ENCODE results near the gene CSNK2A3. TPM values are rescaled to one million over a fixed set of nuclear protein-coding genes. Genes with fewer than 3 reads are reported as not detected.

Gene CSNK2A3
- total and polyA plus RNA-seq, 3 donors from 2014 or later = 1.5 to 4.0 (median 3.9) TPM

GRCh38 chr11:11311169-11311568 is 41.9 kb downstream of the CSNK2A3 start:
- Histone ChIP-seq H3K27ac (no peak overlapping the region), H3K36me3 (ENCODE audit: low read depth, missing control alignments) (no peaks in the 10 kb centered on the region), H3K9me3 (no peaks in the 10 kb centered on the region), H3K4me3 (no peak overlapping the region), H3K4me1 (peaks cover 17% of the 10 kb centered on the region), H3K27me3 (no peaks in the 10 kb centered on the region)
- no peak for DNase-seq
- TF ChIP-seq CTCF (IDR thresholded peaks at IDR 0.05) = no peak
- TF ChIP-seq POLR2A (IDR thresholded peaks at IDR 0.05) = no peak
- intact Hi-C loops (cut with DNase I; ENCODE audit: low total_unique reads) = no loop called here
- WGBS, 2 donors = 64 to 80% methylated on average over 3 of the region's 3 CpGs

GRCh38 chr11:11309906-11310305 is 43.1 kb downstream of the CSNK2A3 start:
- H3K36me3 ChIP-seq (ENCODE audit: low read depth, missing control alignments) = no peaks in the 10 kb centered on the region
- DNase-seq = no peak
- H3K4me1 ChIP-seq = peaks cover 19% of the 10 kb centered on the region
- 81 to 97% methylated on average over 2 of the region's 2 CpGs for WGBS, 2 donors
- H3K9me3 ChIP-seq = no peaks in the 10 kb centered on the region
- H3K27me3 ChIP-seq = no peaks in the 10 kb centered on the region
- intact Hi-C loops (cut with DNase I; ENCODE audit: low total_unique reads) = no loop called here
- H3K4me3 ChIP-seq = no peak overlapping the region
- H3K27ac ChIP-seq = no peak overlapping the region
- no peak for TF ChIP-seq CTCF (IDR thresholded peaks at IDR 0.05)
- TF ChIP-seq POLR2A (IDR thresholded peaks at IDR 0.05) = no peak

- Histone ChIP-seq H3K27me3 (no peaks in the 10 kb centered on the region), H3K4me1 (peaks cover 6% of the 10 kb centered on the region), H3K9me3 (no peaks in the 10 kb centered on the region), H3K27ac (no peak overlapping the region), H3K4me3 (no peak overlapping the region), H3K36me3 (ENCODE audit: low read depth, missing control alignments) (no peaks in the 10 kb centered on the region)
- TF ChIP-seq CTCF (IDR thresholded peaks at IDR 0.05) (no peak), POLR2A (IDR thresholded peaks at IDR 0.05) (no peak)
- intact Hi-C loops (cut with DNase I; ENCODE audit: low total_unique reads) = no loop called here
- WGBS, 2 donors = 46 to 53% methylated on average over 1 of the region's 1 CpG
- DNase-seq = no peak
These were observed 44.8 kb downstream of the CSNK2A3 start for GRCh38 chr11:11308249-11308648.

- Histone ChIP-seq H3K9me3 (no peaks in the 10 kb centered on the region), H3K4me1 (peaks cover 3% of the 10 kb centered on the region), H3K4me3 (no peak overlapping the region), H3K27me3 (no peaks in the 10 kb centered on the region), H3K27ac (no peak overlapping the region), H3K36me3 (ENCODE audit: low read depth, missing control alignments) (no peaks in the 10 kb centered on the region)
- no peak for TF ChIP-seq CTCF (IDR thresholded peaks at IDR 0.05)
- DNase-seq = no peak
- intact Hi-C loops (cut with DNase I; ENCODE audit: low total_unique reads) = no loop called here
- 72 to 91% methylated on average over 2 of the region's 2 CpGs for WGBS, 2 donors
These were observed 46.2 kb downstream of the CSNK2A3 start for GRCh38 chr11:11306855-11307254.

- no peaks in the 10 kb centered on the region for H3K27me3 ChIP-seq
- no peaks in the 10 kb centered on the region for H3K36me3 ChIP-seq (ENCODE audit: low read depth, missing control alignments)
- no peak overlapping the region for H3K27ac ChIP-seq
- H3K4me3 ChIP-seq = no peak overlapping the region
- 74 to 82% methylated on average over 7 of the region's 7 CpGs for WGBS, 2 donors
- intact Hi-C loops (cut with DNase I; ENCODE audit: low total_unique reads) = no loop called here
- no peak for DNase-seq
- no peak for TF ChIP-seq POLR2A (IDR thresholded peaks at IDR 0.05)
- no peak for TF ChIP-seq CTCF (IDR thresholded peaks at IDR 0.05)
- H3K9me3 ChIP-seq = no peaks in the 10 kb centered on the region
- peaks cover 3% of the 10 kb centered on the region for H3K4me1 ChIP-seq
These were observed 48.5 kb downstream of the CSNK2A3 start for GRCh38 chr11:11304550-11304949.
